Mononuclear cell (primary cell): Measurements from ENCODE around the gene NIM1K. TPM values are rescaled to one million over a fixed set of nuclear protein-coding genes. Genes with fewer than 3 reads are reported as not detected.
"Not testable (repeated sequence)": the region's sequence is repeated elsewhere in the genome, so short reads cannot be mapped to it uniquely, and the experiment has no call there.

Experiments used
- H3K27me3 ChIP-seq: 2 replicates; pipeline ENCODE4 v1.6.0; 2011; ENCODE audit warnings: low read length, control low read depth; ENCODE audit not compliant: insufficient read depth
- H3K4me1 ChIP-seq: 2 replicates; pipeline ENCODE4 v1.5.1; 2011; ENCODE audit warnings: mild to moderate bottlenecking, low read length, control low read depth; ENCODE audit not compliant: insufficient read depth
- H3K4me3 ChIP-seq: 2 replicates; pipeline ENCODE4 v1.5.1; 2011; ENCODE audit warnings: mild to moderate bottlenecking, low read length, moderate library complexity
- H3K9me3 ChIP-seq: 2 replicates; pipeline ENCODE4 v1.5.1; 2011; ENCODE audit warnings: low read depth, mild to moderate bottlenecking, control low read depth, low read length
- total RNA-seq: library from RNA; depleted of rRNA; stranded (reverse); fragments of >200 nt; gene quantifications from one replicate; pipeline ENCODE4 v1.2.3, GENCODE V29; 2012

The NIM1K gene
- total RNA-seq, 1 donor, result 0.21 TPM

GRCh38 chr5:43232943-43233833 lies 41.2 kb downstream of the NIM1K start:
- no peaks in the 10 kb centered on the region for H3K27me3 ChIP-seq

GRCh38 chr5:43233946-43234345 lies 41.9 kb downstream of the NIM1K start:
- no peaks in the 10 kb centered on the region for H3K27me3 ChIP-seq
- no peak overlapping the region for H3K4me3 ChIP-seq
- no peaks in the 10 kb centered on the region for H3K4me1 ChIP-seq
- no peaks in the 10 kb centered on the region for H3K9me3 ChIP-seq

More at GRCh38 chr5:43232943-43233833, 41.2 kb downstream of the NIM1K start:
- H3K4me3 ChIP-seq, result no peak overlapping the region
- H3K9me3 ChIP-seq, result no peaks in the 10 kb centered on the region
- H3K4me1 ChIP-seq, result no peaks in the 10 kb centered on the region

GRCh38 chr5:43236653-43237355 lies 44.8 kb downstream of the NIM1K start:
- Histone ChIP-seq H3K9me3 (no peaks in the 10 kb centered on the region), H3K4me3 (no peak overlapping the region)

GRCh38 chr5:43242196-43242595 lies 50.2 kb downstream of the NIM1K start:
- H3K4me3 ChIP-seq, result no peak overlapping the region
- peaks cover 2% of the 10 kb centered on the region for H3K27me3 ChIP-seq
- no peaks in the 10 kb centered on the region for H3K4me1 ChIP-seq
- H3K9me3 ChIP-seq, result no peaks in the 10 kb centered on the region

More at GRCh38 chr5:43236653-43237355, 44.8 kb downstream of the NIM1K start:
- Histone ChIP-seq H3K4me1 (no peaks in the 10 kb centered on the region), H3K27me3 (no peaks in the 10 kb centered on the region)

- Histone ChIP-seq H3K27me3 (peaks cover 2% of the 10 kb centered on the region), H3K4me1 (no peaks in the 10 kb centered on the region), H3K4me3 (no peak overlapping the region), H3K9me3 (no peaks in the 10 kb centered on the region)
Observed at GRCh38 chr5:43243270-43243669, 51.2 kb downstream of the NIM1K start.

- no peaks in the 10 kb centered on the region for H3K4me1 ChIP-seq
- H3K27me3 ChIP-seq, result peaks cover 2% of the 10 kb centered on the region
- H3K4me3 ChIP-seq, result no peak overlapping the region
- no peaks in the 10 kb centered on the region for H3K9me3 ChIP-seq
Observed at GRCh38 chr5:43244823-43245565, 53.0 kb downstream of the NIM1K start.

GRCh38 chr5:43245724-43246385 lies 53.8 kb downstream of the NIM1K start:
- Histone ChIP-seq H3K27me3 (peaks cover 2% of the 10 kb centered on the region), H3K4me3 (no peak overlapping the region), H3K9me3 (no peaks in the 10 kb centered on the region), H3K4me1 (no peaks in the 10 kb centered on the region)

GRCh38 chr5:43251754-43252153 lies 59.7 kb downstream of the NIM1K start:
- H3K4me3 ChIP-seq, result no peak overlapping the region
- no peaks in the 10 kb centered on the region for H3K4me1 ChIP-seq
- H3K9me3 ChIP-seq, result no peaks in the 10 kb centered on the region
- H3K27me3 ChIP-seq, result no peaks in the 10 kb centered on the region

GRCh38 chr5:43255704-43256103 lies 63.7 kb downstream of the NIM1K start:
- no peak overlapping the region for H3K4me3 ChIP-seq
- H3K4me1 ChIP-seq, result no peaks in the 10 kb centered on the region
- H3K27me3 ChIP-seq, result no peaks in the 10 kb centered on the region
- no peaks in the 10 kb centered on the region for H3K9me3 ChIP-seq

- Histone ChIP-seq H3K9me3 (no peaks in the 10 kb centered on the region), H3K4me1 (no peaks in the 10 kb centered on the region), H3K27me3 (no peaks in the 10 kb centered on the region), H3K4me3 (no peak overlapping the region)
Observed at GRCh38 chr5:43256261-43256966, 64.4 kb downstream of the NIM1K start.

- Histone ChIP-seq H3K9me3 (no peaks in the 10 kb centered on the region), H3K4me1 (no peaks in the 10 kb centered on the region), H3K4me3 (no peak overlapping the region), H3K27me3 (no peaks in the 10 kb centered on the region)
Observed at GRCh38 chr5:43258116-43258515, 66.1 kb downstream of the NIM1K start.

GRCh38 chr5:43262269-43262668 lies 70.2 kb downstream of the NIM1K start:
- not testable (repeated sequence) for H3K4me1 ChIP-seq, H3K27me3 ChIP-seq, H3K4me3 ChIP-seq, H3K9me3 ChIP-seq

GRCh38 chr5:43268188-43268820 lies 76.3 kb downstream of the NIM1K start:
- no peaks in the 10 kb centered on the region for H3K4me1 ChIP-seq
- H3K27me3 ChIP-seq, result peaks cover 5% of the 10 kb centered on the region
- H3K9me3 ChIP-seq, result no peaks in the 10 kb centered on the region
- no peak overlapping the region for H3K4me3 ChIP-seq

GRCh38 chr5:43270645-43271044 lies 78.6 kb downstream of the NIM1K start:
- peaks cover 5% of the 10 kb centered on the region for H3K27me3 ChIP-seq
- no peaks in the 10 kb centered on the region for H3K4me1 ChIP-seq
- H3K9me3 ChIP-seq, result no peaks in the 10 kb centered on the region
- H3K4me3 ChIP-seq, result no peak overlapping the region
